Keratinocyte (primary cell): ENCODE results near the gene CYSTM1. TPM values are rescaled to one million over a fixed set of nuclear protein-coding genes. Genes with fewer than 3 reads are reported as not detected.

Source experiments
- DNase-seq: peaks from one replicate; pipeline ENCODE4 v3.0.0-alpha.2; 2011; ENCODE audit warnings: low read depth, missing footprints, low spot score
- FAIRE-seq: peaks from 2 replicates; lab custom pipeline; 2011; peaks lifted over from hg19 to GRCh38; lab: Jason Lieb, UNC
- H2AFZ ChIP-seq: 2 replicates; pipeline ENCODE4 v1.6.0; 2012; ENCODE audit warnings: low read length, control low read depth, inconsistent platforms; ENCODE audit not compliant: control insufficient read depth
- H3K27ac ChIP-seq: 2 replicates; pipeline ENCODE4 v1.5.1; 2011; ENCODE audit warnings: low read length; ENCODE audit not compliant: control insufficient read depth, insufficient read depth
- H3K27me3 ChIP-seq: 3 replicates; pipeline ENCODE4 v1.6.0; 2011; ENCODE audit warnings: low read length; ENCODE audit not compliant: control insufficient read depth, insufficient read depth; ENCODE audit errors: extremely low read depth
- H3K36me3 ChIP-seq, 2 experiments: 2 replicates in 1 of 2; 3 replicates in 1 of 2; pipeline ENCODE4 v1.5.1; 2011; ENCODE audit warnings: low read length in 2 of 2, mild to moderate bottlenecking in 1 of 2; ENCODE audit not compliant: control insufficient read depth in 2 of 2, insufficient read depth in 2 of 2; ENCODE audit errors: extremely low read depth in 1 of 2
- H3K4me1 ChIP-seq: 3 replicates; pipeline ENCODE4 v1.5.1; 2011; ENCODE audit warnings: low read length; ENCODE audit not compliant: control insufficient read depth, insufficient read depth; ENCODE audit errors: extremely low read depth
- H3K4me2 ChIP-seq: 3 replicates; pipeline ENCODE4 v1.6.0; 2011; ENCODE audit warnings: low read depth, low read length; ENCODE audit not compliant: control insufficient read depth, insufficient read depth; ENCODE audit errors: extremely low read depth
- H3K4me3 ChIP-seq, 3 experiments: fragments of 200-600 bp in 1 of 3; sonication (generic) in 1 of 3; 2 replicates in 2 of 3; 3 replicates in 1 of 3; pipeline ENCODE4 v1.5.1; 2011 to 2016; ENCODE audit warnings: low read length in 3 of 3, mild to moderate bottlenecking in 3 of 3, control low read depth in 2 of 3, inconsistent platforms in 1 of 3, low read depth in 1 of 3, mixed read lengths in 1 of 3, mixed run types in 1 of 3, moderate library complexity in 1 of 3; ENCODE audit not compliant: control insufficient read depth in 2 of 3, insufficient read depth in 2 of 3; ENCODE audit errors: extremely low read depth in 1 of 3
- H3K79me2 ChIP-seq: 2 replicates; pipeline ENCODE4 v1.6.0; 2012; ENCODE audit warnings: low read length; ENCODE audit not compliant: control insufficient read depth, insufficient read depth
- H3K9ac ChIP-seq: 3 replicates; pipeline ENCODE4 v1.6.0; 2011; ENCODE audit warnings: low read length; ENCODE audit not compliant: control insufficient read depth, insufficient read depth; ENCODE audit errors: extremely low read depth
- H3K9me1 ChIP-seq: 3 replicates; pipeline ENCODE4 v1.6.0; 2011; ENCODE audit warnings: low read length; ENCODE audit not compliant: control insufficient read depth, insufficient read depth; ENCODE audit errors: extremely low read depth
- H3K9me3 ChIP-seq: 2 replicates; pipeline ENCODE4 v1.5.1; 2012; ENCODE audit warnings: low read depth, low read length; ENCODE audit not compliant: control insufficient read depth
- H4K20me1 ChIP-seq: 3 replicates; pipeline ENCODE4 v1.6.0; 2011; ENCODE audit warnings: low read length; ENCODE audit not compliant: control insufficient read depth, insufficient read depth; ENCODE audit errors: extremely low read depth
- CTCF ChIP-seq, 3 experiments: IDR thresholded peaks in 1 of 3; conservative IDR thresholded peaks in 1 of 3; optimal IDR thresholded peaks in 1 of 3; 2 replicates in 2 of 3; 3 replicates in 1 of 3; pipeline versions ENCODE3 to v1.5.1; 2011; ENCODE audit warnings: low read length in 3 of 3, mild to moderate bottlenecking in 3 of 3, moderate library complexity in 2 of 3, control low read depth in 1 of 3, inconsistent platforms in 1 of 3; ENCODE audit not compliant: insufficient read depth in 2 of 3; ENCODE audit errors: extremely low read depth in 1 of 3
- EZH2 ChIP-seq: IDR thresholded peaks from one replicate; pipeline ENCODE4 v1.6.1; 2012; ENCODE audit warnings: inconsistent platforms, mild to moderate bottlenecking, low read length, moderate library complexity
- dilution Hi-C: fragments of 300-500 bp; cut with MboI; formaldehyde crosslinking; loops from one replicate; pipeline ENCODE4 v1.7.0; 2020; ENCODE audit warnings: low sequenced_read_pairs; ENCODE audit not compliant: extremely low pct_ligation_motif_present
- polyA plus RNA-seq, 5 experiments: library from polyadenylated mRNA; depleted of rRNA in 3 of 5; stranded (reverse) in 3 of 5; stranded (forward) in 1 of 5; unstranded in 1 of 5; fragments of >200 nt; gene quantifications; 1 replicate in 1 of 5; 2 replicates in 3 of 5; 3 replicates in 1 of 5; pipeline versions ENCODE4 v1.2.1 to v1.2.3, GENCODE V29; 2011 to 2012; ENCODE audit warnings: missing spikeins in 2 of 5, low read depth in 1 of 5, low replicate concordance in 1 of 5

Gene CYSTM1
- polyA plus RNA-seq, 1 donor (not counting 4 experiments of a cell fraction or from before 2014, with no cell fraction given) = 34.3 TPM

- Histone ChIP-seq H3K27ac (no peak overlapping the region), H3K4me3 (no peak overlapping the region), H3K79me2 (no peaks in the 10 kb centered on the region), H3K4me2 (no peak overlapping the region), H3K9me3 (no peaks in the 10 kb centered on the region), H3K27me3 (no peaks in the 10 kb centered on the region), H2AFZ (no peak overlapping the region), H3K9me1 (no peaks in the 10 kb centered on the region), H3K9ac (no peak overlapping the region), H4K20me1 (no peaks in the 10 kb centered on the region), H3K4me1 (no peaks in the 10 kb centered on the region), H3K36me3 (peaks cover 0 to 1% of the 10 kb centered on the region in 2 experiments)
- no peak for DNase-seq
- FAIRE-seq = no peak
- no peak for TF ChIP-seq CTCF (optimal IDR thresholded peaks at IDR 0.05 in 1 of 3, IDR thresholded peaks at IDR 0.05 in 1 of 3, conservative IDR thresholded peaks at IDR 0.05 in 1 of 3; ENCODE audit: extremely low read depth in 1 of 3, insufficient read depth in 2 of 3, low read length in 3 of 3)
- no peak for TF ChIP-seq EZH2
- dilution Hi-C loops = no loop called here
These were observed 55.4 kb downstream of the CYSTM1 start for GRCh38 chr5:140230373-140230772.

- no peak overlapping the region for H3K9ac ChIP-seq
- FAIRE-seq (no peak), DNase-seq (no peak)
- no peak overlapping the region for H3K4me3 ChIP-seq
- no peaks in the 10 kb centered on the region for H3K79me2 ChIP-seq
- no peak overlapping the region for H3K4me2 ChIP-seq
- H3K27ac ChIP-seq = no peak overlapping the region
- no peaks in the 10 kb centered on the region for H3K27me3 ChIP-seq
- H3K4me1 ChIP-seq = peaks cover 22% of the 10 kb centered on the region
- no peaks in the 10 kb centered on the region for H3K9me3 ChIP-seq
- H3K9me1 ChIP-seq = no peaks in the 10 kb centered on the region
- no peaks in the 10 kb centered on the region for H3K36me3 ChIP-seq
- H4K20me1 ChIP-seq = no peaks in the 10 kb centered on the region
- no peak for TF ChIP-seq CTCF (optimal IDR thresholded peaks at IDR 0.05 in 1 of 3, IDR thresholded peaks at IDR 0.05 in 1 of 3, conservative IDR thresholded peaks at IDR 0.05 in 1 of 3; ENCODE audit: extremely low read depth in 1 of 3, insufficient read depth in 2 of 3, low read length in 3 of 3)
- TF ChIP-seq EZH2 = no peak
- H2AFZ ChIP-seq = no peak overlapping the region
- dilution Hi-C loops = no loop called here
These were observed 57.7 kb downstream of the CYSTM1 start for GRCh38 chr5:140232731-140233130.
